Body of pancreas (tissue), 4 donors: ENCODE results near the gene TEX51. TPM values are rescaled to one million over a fixed set of nuclear protein-coding genes. Genes with fewer than 3 reads are reported as not detected.

Source experiments
- ATAC-seq: fragments of 150-250 bp; one replicate; pipeline ENCODE4 v1.9.1; 2016
- DNase-seq, 4 donors: peaks; one replicate each; pipeline ENCODE4 v3.0.0-alpha.2; 2019
- H3K27ac ChIP-seq, 4 donors: fragments of 200-600 bp; sonication (generic); 1 replicate in 3 of 4; 2 replicates in 1 of 4; pipeline versions ENCODE4 v1.5.1 to v1.6.1; 2016 to 2019; ENCODE audit warnings: mild to moderate bottlenecking in 1 of 4, mixed read lengths in 1 of 4, moderate library complexity in 1 of 4
- H3K27me3 ChIP-seq, 2 donors: fragments of 200-600 bp; sonication (generic); one replicate each; pipeline ENCODE4 v1.6.0; 2016; ENCODE audit warnings: mild to moderate bottlenecking in 1 of 2
- H3K36me3 ChIP-seq, 2 donors: fragments of 200-600 bp; sonication (generic); replicated peaks in 1 of 2; 2 replicates each; pipeline ENCODE4 v1.5.1; 2016; ENCODE audit warnings: low read depth in 2 of 2; ENCODE audit not compliant: insufficient read depth in 1 of 2
- H3K4me1 ChIP-seq: fragments of 200-600 bp; sonication (generic); one replicate; pipeline ENCODE4 v1.6.0; 2016
- H3K4me3 ChIP-seq, 2 donors: fragments of 200-600 bp; sonication (generic); 1 replicate in 1 of 2; 2 replicates in 1 of 2; pipeline ENCODE4 v1.5.1; 2016 to 2019
- H3K9me3 ChIP-seq, 3 donors: fragments of 200-600 bp; sonication (generic); 1 replicate in 2 of 3; 2 replicates in 1 of 3; pipeline ENCODE4 v1.5.1; 2016
- CTCF ChIP-seq, 7 experiments: fragments of 450-650 bp in 4 of 7; fragments of 200-600 bp in 3 of 7; sonication (generic) in 3 of 7; IDR thresholded peaks; one replicate each; pipeline ENCODE4 v1.5.1; 2016 to 2019; ENCODE audit warnings: antibody characterized with exemption in 7 of 7
- POLR2A ChIP-seq, 3 donors: fragments of 450-650 bp; IDR thresholded peaks; one replicate each; pipeline ENCODE4 v1.6.1; 2016; ENCODE audit warnings: antibody characterized with exemption in 3 of 3, mild to moderate bottlenecking in 2 of 3
- WGBS, 2 donors: methylation state at CpG; one replicate each; pipeline ENCODE4 v1.1.5; 2017; 5-methylcytosine and 5-hydroxymethylcytosine counted together
- intact Hi-C: fragments of 100-400 bp; cut with DNase I; formaldehyde crosslinking; loops from one replicate; pipeline ENCODE4 v1.15.1; 2023
- total RNA-seq, 2 donors: library from RNA; depleted of rRNA; stranded (reverse); fragments of >200 nt; gene quantifications; one replicate each; pipeline ENCODE4 v1.1.0, GENCODE V29; 2016

TEX51 gene
- total RNA-seq, 2 donors from 2014 or later, result not detected

GRCh38 chr2:126932966-126933710 lies 34.4 kb downstream of the TEX51 start:
- Histone ChIP-seq H3K4me3 (no peak overlapping the region), H3K27me3 (no peaks in the 10 kb centered on the region), H3K9me3 (no peaks in the 10 kb centered on the region), H3K4me1 (no peaks in the 10 kb centered on the region), H3K36me3 (no peaks in the 10 kb centered on the region), H3K27ac (no peak overlapping the region)
- no peak for ATAC-seq
- DNase-seq, result no peak
- intact Hi-C loops, result no loop called here
- whole genome bisulfite sequencing, 2 donors, result 50 to 55% methylated on average over 14 of the region's 14 CpGs
- no peak for TF ChIP-seq CTCF (IDR thresholded peaks at IDR 0.05)

GRCh38 chr2:126933711-126934091 lies 35.0 kb downstream of the TEX51 start:
- intact Hi-C loops, result no loop called here
- H3K27me3 ChIP-seq, result no peaks in the 10 kb centered on the region
- no peak overlapping the region for H3K4me3 ChIP-seq
- TF ChIP-seq CTCF (IDR thresholded peaks at IDR 0.05) (no peak), POLR2A (IDR thresholded peaks at IDR 0.05) (no peak)
- 66 to 82% methylated on average over 4 of the region's 4 CpGs for WGBS, 2 donors
- H3K27ac ChIP-seq, result no peak overlapping the region
- DNase-seq (no peak), ATAC-seq (no peak)
- no peaks in the 10 kb centered on the region for H3K9me3 ChIP-seq
- H3K4me1 ChIP-seq, result no peaks in the 10 kb centered on the region
- no peaks in the 10 kb centered on the region for H3K36me3 ChIP-seq

GRCh38 chr2:126934809-126935208 lies 36.1 kb downstream of the TEX51 start:
- H3K27ac ChIP-seq, result no peak overlapping the region
- H3K4me3 ChIP-seq, result no peak overlapping the region
- 21 to 40% methylated on average over 5 to 6 of the region's 6 CpGs for WGBS, 2 donors
- no peaks in the 10 kb centered on the region for H3K36me3 ChIP-seq
- H3K27me3 ChIP-seq, result no peaks in the 10 kb centered on the region
- no peaks in the 10 kb centered on the region for H3K4me1 ChIP-seq
- no peak for ATAC-seq
- H3K9me3 ChIP-seq, result no peaks in the 10 kb centered on the region
- TF ChIP-seq POLR2A (IDR thresholded peaks at IDR 0.05) (no peak), CTCF (IDR thresholded peaks at IDR 0.05) (no peak)
- no peak for DNase-seq
- intact Hi-C loops, result no loop called here

- no peak for TF ChIP-seq POLR2A (IDR thresholded peaks at IDR 0.05)
- no peak for TF ChIP-seq CTCF (IDR thresholded peaks at IDR 0.05)
- Histone ChIP-seq H3K27me3 (no peaks in the 10 kb centered on the region), H3K9me3 (no peaks in the 10 kb centered on the region), H3K4me1 (no peaks in the 10 kb centered on the region), H3K4me3 (no peak overlapping the region), H3K27ac (no peak overlapping the region), H3K36me3 (no peaks in the 10 kb centered on the region)
- intact Hi-C loops, result no loop called here
- DNase-seq, result no peak
- 62 to 64% methylated on average over 5 of the region's 5 CpGs for WGBS, 2 donors
- ATAC-seq, result no peak
Observed at GRCh38 chr2:126935774-126936173, 37.1 kb downstream of the TEX51 start.

GRCh38 chr2:126936219-126936723 lies 37.6 kb downstream of the TEX51 start:
- WGBS, 2 donors, result 73% methylated on average over 4 of the region's 4 CpGs
- H3K4me1 ChIP-seq, result no peaks in the 10 kb centered on the region
- no peak overlapping the region for H3K4me3 ChIP-seq
- no peaks in the 10 kb centered on the region for H3K27me3 ChIP-seq
- no peaks in the 10 kb centered on the region for H3K36me3 ChIP-seq
- no peak overlapping the region for H3K27ac ChIP-seq
- TF ChIP-seq CTCF (IDR thresholded peaks at IDR 0.05), result no peak
- TF ChIP-seq POLR2A (IDR thresholded peaks at IDR 0.05), result no peak
- intact Hi-C loops, result no loop called here
- ATAC-seq (no peak), DNase-seq (no peak)
- no peaks in the 10 kb centered on the region for H3K9me3 ChIP-seq
